HT1080 (cell line): ENCODE data around the gene PCLO. TPM values are rescaled to one million over a fixed set of nuclear protein-coding genes. Genes with fewer than 3 reads are reported as not detected.

Source experiments
- DNase-seq: peaks from one replicate; pipeline ENCODE4 v3.0.0-alpha.2; 2015; ENCODE audit warnings: low read depth
- total RNA-seq: library from RNA; depleted of rRNA; stranded (reverse); fragments of >200 nt; shearing (Covaris generic); gene quantifications from 2 replicates; pipeline ENCODE4 v1.2.3, GENCODE V29; 2014

PCLO gene
- total RNA-seq, 1 experiment from 2014 or later, result 2.2 TPM

- DNase-seq, result no peak
Observed at GRCh38 chr7:83040484-83040883, 122.2 kb downstream of the PCLO start.

- DNase-seq, result no peak
Observed at GRCh38 chr7:83038787-83039186, 123.9 kb downstream of the PCLO start.

GRCh38 chr7:83036721-83037380, 125.8 kb downstream of the PCLO start:
- DNase-seq, result no peak

- DNase-seq, result no peak
Observed at GRCh38 chr7:83036130-83036529, 126.6 kb downstream of the PCLO start.

- DNase-seq, result no peak
Observed at GRCh38 chr7:83032195-83032594, 130.5 kb downstream of the PCLO start.

- DNase-seq, result peak; percentile 58
Observed at GRCh38 chr7:83023817-83024665, 138.6 kb downstream of the PCLO start.

GRCh38 chr7:83021032-83021431, 141.7 kb downstream of the PCLO start:
- no peak for DNase-seq

GRCh38 chr7:83020161-83020560, 142.5 kb downstream of the PCLO start:
- DNase-seq, result no peak

GRCh38 chr7:83015916-83016315, 146.8 kb downstream of the PCLO start:
- DNase-seq, result no peak

GRCh38 chr7:83014546-83014945, 148.1 kb downstream of the PCLO start:
- no peak for DNase-seq

- DNase-seq, result no peak
Observed at GRCh38 chr7:83011954-83012353, 150.7 kb downstream of the PCLO start.

- DNase-seq, result no peak
Observed at GRCh38 chr7:83005410-83005809, 157.3 kb downstream of the PCLO start.

- DNase-seq, result peak; percentile 29
Observed at GRCh38 chr7:83001362-83002040, 161.2 kb downstream of the PCLO start.

- no peak for DNase-seq
Observed at GRCh38 chr7:82998436-82998835, 164.2 kb downstream of the PCLO start.

GRCh38 chr7:82985144-82985802, 177.4 kb downstream of the PCLO start:
- no peak for DNase-seq

GRCh38 chr7:82980130-82980788, 182.4 kb downstream of the PCLO start:
- no peak for DNase-seq

GRCh38 chr7:82975811-82976468, 186.7 kb downstream of the PCLO start:
- DNase-seq, result no peak

GRCh38 chr7:82972135-82972534, 190.5 kb downstream of the PCLO start:
- DNase-seq, result no peak

- no peak for DNase-seq
Observed at GRCh38 chr7:82965088-82966036, 197.3 kb downstream of the PCLO start.
